HCT116 (cell line): ENCODE measurements around the gene SETD2. TPM values are rescaled to one million over a fixed set of nuclear protein-coding genes. Genes with fewer than 3 reads are reported as not detected.

Experiments used
- ATAC-seq: fragments of 200-7000 bp; cut with Tn5 transposase; 2 replicates; pipeline ENCODE4 v1.9.1; 2020; ENCODE audit warnings: mild to moderate bottlenecking, moderate library complexity
- BruUV-seq: library from RNA; stranded (reverse); fragments of 400-500 nt; replicated peaks from 2 replicates; lab custom pipeline; 2021; lab: Mats Ljungman, UMichigan
- CTCF ChIA-PET: fragments of 300-600 bp; sonication (Branson Sonifier 250); formaldehyde crosslinking; loops from one replicate; lab custom pipeline; 2021; ENCODE audit warnings: antibody characterized with exemption; lab: Charles Lee
- POLR2A ChIA-PET: fragments of 300-600, 350-600 bp; sonication (Branson Sonifier 250); formaldehyde crosslinking; loops from one replicate; lab custom pipeline; 2021; ENCODE audit warnings: antibody characterized with exemption; lab: Charles Lee
- RAD21 ChIA-PET, 2 experiments: fragments of 300-600 bp; sonication (Branson Sonifier 250); formaldehyde crosslinking; loops; one replicate each; lab custom pipeline; 2023; ENCODE audit warnings: low total read pairs in 2 of 2; ENCODE audit not compliant: uncharacterized antibody in 2 of 2, unreplicated experiment in 2 of 2, low non-redundant PET in 1 of 2; lab: Charles Lee
- DNase-seq: peaks from one replicate; pipeline ENCODE4 v3.0.0-alpha.2; 2010; ENCODE audit warnings: low read depth, low spot score
- H2AFZ ChIP-seq: fragments of 200-600 bp; shearing (Covaris generic), sonication (generic); 2 replicates; pipeline ENCODE4 v1.6.1; 2017; ENCODE audit warnings: low read depth, mixed run types, mixed read lengths, antibody characterized with exemption, low read length; ENCODE audit not compliant: poor library complexity, severe bottlenecking
- H3K27ac ChIP-seq: 2 replicates; pipeline ENCODE4 v1.5.1; 2012; ENCODE audit warnings: low read depth, low read length
- H3K27me3 ChIP-seq: fragments of 200-600 bp; sonication (generic); 2 replicates; pipeline ENCODE4 v1.6.1; 2016; ENCODE audit warnings: mixed run types, low read length, mixed read lengths; ENCODE audit not compliant: insufficient read depth
- H3K36me3 ChIP-seq, 2 experiments: fragments of 200-500 bp in 1 of 2; fragments of 200-600 bp in 1 of 2; sonication (Bioruptor generic) in 1 of 2; sonication (generic) in 1 of 2; 2 replicates each; pipeline versions ENCODE4 v1.5.1 to v1.6.1; 2014 to 2016; ENCODE audit warnings: low read length in 2 of 2, inconsistent platforms in 1 of 2, mixed read lengths in 1 of 2, mixed run types in 1 of 2; ENCODE audit not compliant: insufficient read depth in 2 of 2, control insufficient read depth in 1 of 2
- H3K4me1 ChIP-seq, 2 experiments: fragments of 200-600 bp in 1 of 2; sonication (generic) in 1 of 2; 2 replicates each; pipeline versions ENCODE4 v1.5.1 to v1.6.1; 2012 to 2017; ENCODE audit warnings: low read length in 2 of 2, inconsistent platforms in 1 of 2, mild to moderate bottlenecking in 1 of 2, mixed read lengths in 1 of 2, mixed run types in 1 of 2, moderate library complexity in 1 of 2; ENCODE audit not compliant: insufficient read depth in 2 of 2, control insufficient read depth in 1 of 2
- H3K4me2 ChIP-seq: fragments of 200-600 bp; sonication (generic); 2 replicates; pipeline ENCODE4 v1.6.1; 2017; ENCODE audit warnings: mixed run types, low read length, mixed read lengths
- H3K4me3 ChIP-seq, 2 experiments: fragments of 200-600 bp in 1 of 2; sonication (generic) in 1 of 2; replicated peaks in 1 of 2; 2 replicates each; pipeline ENCODE4 v1.5.1; 2011 to 2016; ENCODE audit warnings: low read length in 2 of 2, control low read depth in 1 of 2, low read depth in 1 of 2, mild to moderate bottlenecking in 1 of 2, mixed read lengths in 1 of 2, mixed run types in 1 of 2
- H3K79me2 ChIP-seq: fragments of 200-600 bp; sonication (generic); 2 replicates; pipeline ENCODE4 v1.6.1; 2017; ENCODE audit warnings: mild to moderate bottlenecking, mixed run types, low read length, moderate library complexity, mixed read lengths; ENCODE audit not compliant: insufficient read depth
- H3K9ac ChIP-seq: fragments of 200-600 bp; sonication (generic); 2 replicates; pipeline ENCODE4 v1.6.1; 2016; ENCODE audit warnings: low read length, mixed read lengths
- H3K9me2 ChIP-seq: fragments of 200-600 bp; sonication (generic), shearing (Covaris generic); 2 replicates; pipeline ENCODE4 v1.6.1; 2017; ENCODE audit warnings: mixed run types, mild to moderate bottlenecking, moderate library complexity; ENCODE audit not compliant: insufficient read depth
- H3K9me3 ChIP-seq, 2 experiments: fragments of 200-500 bp in 1 of 2; fragments of 200-600 bp in 1 of 2; sonication (Bioruptor generic) in 1 of 2; sonication (generic) in 1 of 2; 2 replicates each; pipeline ENCODE4 v1.6.1; 2014 to 2017; ENCODE audit warnings: low read length in 2 of 2, mixed read lengths in 2 of 2, inconsistent platforms in 1 of 2, low read depth in 1 of 2, mild to moderate bottlenecking in 1 of 2, mixed run types in 1 of 2, moderate library complexity in 1 of 2; ENCODE audit not compliant: control insufficient read depth in 1 of 2, insufficient read depth in 1 of 2
- H4K20me1 ChIP-seq: fragments of 200-600 bp; sonication (generic), shearing (Covaris generic); 2 replicates; pipeline ENCODE4 v1.6.1; 2017; ENCODE audit warnings: mixed run types, mild to moderate bottlenecking, moderate library complexity; ENCODE audit not compliant: insufficient read depth
- ELF1 ChIP-seq: IDR thresholded peaks from 2 replicates; pipeline ENCODE4 v1.6.1; 2012; ENCODE audit warnings: low read depth, borderline replicate concordance
- FOSL1 ChIP-seq: IDR thresholded peaks from 2 replicates; pipeline ENCODE4 v1.6.1; 2012; ENCODE audit warnings: low read depth
- POLR2A ChIP-seq: IDR thresholded peaks from 2 replicates; pipeline ENCODE4 v1.7.0; 2011; ENCODE audit warnings: borderline replicate concordance; ENCODE audit not compliant: insufficient read depth, insufficient read length; ENCODE audit errors: extremely low read depth
- RAD21 ChIP-seq: IDR thresholded peaks from 2 replicates; pipeline ENCODE4 v1.6.1; 2012; ENCODE audit warnings: low read depth, mild to moderate bottlenecking
- REST ChIP-seq: IDR thresholded peaks from 2 replicates; pipeline ENCODE4 v1.6.1; 2012; ENCODE audit warnings: low read depth
- SIN3A ChIP-seq: IDR thresholded peaks from 2 replicates; pipeline ENCODE4 v1.6.1; 2012; ENCODE audit warnings: low read depth
- TCF7L2 ChIP-seq: IDR thresholded peaks from 2 replicates; pipeline ENCODE4 v1.7.0; 2011; ENCODE audit warnings: borderline replicate concordance, inconsistent platforms; ENCODE audit not compliant: insufficient read depth, insufficient read length; ENCODE audit errors: extremely low read depth
- YY1 ChIP-seq: IDR thresholded peaks from 2 replicates; pipeline ENCODE4 v1.6.1; 2011; ENCODE audit warnings: low read length, low read depth, moderate library complexity, mild to moderate bottlenecking; ENCODE audit not compliant: insufficient replicate concordance; ENCODE audit errors: extremely low read depth
- ZBTB33 ChIP-seq: IDR thresholded peaks from 2 replicates; pipeline ENCODE4 v1.6.1; 2011; ENCODE audit warnings: mild to moderate bottlenecking, low read length, moderate library complexity; ENCODE audit not compliant: insufficient replicate concordance; ENCODE audit errors: extremely low read depth
- intact Hi-C: fragments of 100-400 bp; cut with micrococcal nuclease; formaldehyde crosslinking; loops from 2 replicates; pipeline ENCODE4 v1.10.0; 2022
- total RNA-seq: library from RNA; stranded (reverse); gene quantifications from one replicate; pipeline ENCODE4 v1.2.1, GENCODE V29; 2021; ENCODE audit not compliant: unreplicated experiment
- TF ChIP-seq, protein P1 (sequence below): IDR thresholded peaks from 2 replicates; pipeline ENCODE4 v1.6.1; 2012
- TF ChIP-seq, protein P2 (sequence below): IDR thresholded peaks from 2 replicates; pipeline ENCODE4 v1.6.1; 2012

Gene SETD2
- total RNA-seq, 1 experiment from 2014 or later, result 33.0 TPM

DNA sequence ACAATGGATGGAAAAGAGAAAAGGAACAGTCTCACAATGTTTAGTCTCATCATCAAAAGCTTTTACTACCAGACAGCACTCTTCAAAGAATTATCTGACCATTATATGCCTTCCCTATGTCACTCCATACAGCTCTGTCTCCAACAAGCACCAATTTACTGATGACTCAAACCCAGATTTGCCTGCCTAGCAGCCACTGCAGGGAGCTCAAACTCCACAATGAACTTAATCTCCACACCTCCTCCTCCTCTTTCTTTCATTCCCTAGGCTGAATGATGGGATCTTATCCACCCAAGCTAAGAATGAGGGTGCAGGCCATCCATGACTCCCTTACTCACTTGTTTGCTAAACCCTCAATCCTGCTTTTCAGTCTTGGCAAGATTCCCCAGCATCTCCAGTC, 139.0 kb downstream of the SETD2 start:
- H3K9me2 ChIP-seq, result no peaks in the 10 kb centered on the region
- intact Hi-C loops, result no loop called here
- H3K4me3 ChIP-seq, result no peak overlapping the region
- H3K79me2 ChIP-seq, result peaks cover 8% of the 10 kb centered on the region
- no peaks in the 10 kb centered on the region for H3K27me3 ChIP-seq
- no peak for TF ChIP-seq TCF7L2
- TF ChIP-seq, protein P1, sequence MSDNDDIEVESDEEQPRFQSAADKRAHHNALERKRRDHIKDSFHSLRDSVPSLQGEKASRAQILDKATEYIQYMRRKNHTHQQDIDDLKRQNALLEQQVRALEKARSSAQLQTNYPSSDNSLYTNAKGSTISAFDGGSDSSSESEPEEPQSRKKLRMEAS, result no peak
- no peak for TF ChIP-seq REST
- TF ChIP-seq FOSL1, result no peak
- TF ChIP-seq ELF1, result no peak
- no peak for TF ChIP-seq POLR2A
- no peak for TF ChIP-seq YY1
- no peak for TF ChIP-seq SIN3A
- no peak for TF ChIP-seq ZBTB33
- no peak for TF ChIP-seq RAD21
- TF ChIP-seq, protein P2, sequence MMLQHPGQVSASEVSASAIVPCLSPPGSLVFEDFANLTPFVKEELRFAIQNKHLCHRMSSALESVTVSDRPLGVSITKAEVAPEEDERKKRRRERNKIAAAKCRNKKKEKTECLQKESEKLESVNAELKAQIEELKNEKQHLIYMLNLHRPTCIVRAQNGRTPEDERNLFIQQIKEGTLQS, result no peak
- H3K4me1 ChIP-seq, result no peaks in the 10 kb centered on the region
- no peaks in the 10 kb centered on the region for H3K9me3 ChIP-seq
- peaks cover 10% of the 10 kb centered on the region; the same call in 1 of the 2 replicates for H4K20me1 ChIP-seq
- RAD21 ChIA-PET, result interaction anchor here in 1 of 2 experiments (0.5 kb wide), 1 partner anchor 170 kb away, joined by 3 read pairs; no protein-coding TSS in a partner anchor
- no peak overlapping the region for H3K27ac ChIP-seq
- CTCF ChIA-PET, result no interaction called here
- no peak overlapping the region for H2AFZ ChIP-seq
- H3K4me2 ChIP-seq, result no peak overlapping the region
- POLR2A ChIA-PET, result no interaction called here
- DNase-seq (no peak), ATAC-seq (no peak)
- H3K36me3 ChIP-seq, result 0 out of 4 replicates have a peak, but pooled peaks cover 0 to 3% of the 10 kb centered on the region in 2 experiments
- H3K9ac ChIP-seq, result no peak overlapping the region
- no TSS peak for BruUV-seq
